Muscle of leg (tissue), 11 donors: Measurements from ENCODE around the gene YWHAG. TPM values are rescaled to one million over a fixed set of nuclear protein-coding genes. Genes with fewer than 3 reads are reported as not detected.
"Not testable (repeated sequence)": the region's sequence is repeated elsewhere in the genome, so short reads cannot be mapped to it uniquely, and the experiment has no call there.

Experiments used
- DNase-seq: peaks from one replicate; pipeline ENCODE4 v3.0.0; 2013
- H3K27ac ChIP-seq: one replicate; pipeline ENCODE4 v1.5.1; 2013; ENCODE audit warnings: mild to moderate bottlenecking, low read length, control low read depth
- H3K27me3 ChIP-seq: one replicate; pipeline ENCODE4 v1.6.1; 2013; ENCODE audit warnings: low read length; ENCODE audit not compliant: control insufficient read depth, insufficient read depth
- H3K36me3 ChIP-seq: one replicate; pipeline ENCODE4 v1.6.1; 2013; ENCODE audit warnings: low read length; ENCODE audit not compliant: control insufficient read depth, insufficient read depth
- H3K4me1 ChIP-seq: one replicate; pipeline ENCODE4 v1.6.1; 2013; ENCODE audit warnings: low read length; ENCODE audit not compliant: control insufficient read depth, insufficient read depth
- H3K4me3 ChIP-seq: one replicate; pipeline ENCODE4 v1.5.1; 2013; ENCODE audit warnings: low read length, control low read depth
- H3K9me3 ChIP-seq: replicated peaks from 2 replicates; pipeline ENCODE4 v1.6.1; 2013; ENCODE audit warnings: low read depth, low read length; ENCODE audit not compliant: control insufficient read depth
- WGBS: methylation state at CpG from one replicate; pipeline ENCODE4 v1.1.5; 2013; ENCODE audit warnings: missing lambda C conversion rate; ENCODE audit not compliant: insufficient coverage; 5-methylcytosine and 5-hydroxymethylcytosine counted together
- polyA plus RNA-seq, 8 donors: library from polyadenylated mRNA; unstranded; fragments of 120-200 nt; gene quantifications; one replicate each; pipeline versions ENCODE4 v1.2.1 to v1.2.3, GENCODE V29; 2013; ENCODE audit warnings: inconsistent platforms in 1 of 8, low replicate concordance in 1 of 8; ENCODE audit not compliant: insufficient read length in 8 of 8, insufficient read depth in 1 of 8
- total RNA-seq: library from RNA; stranded (reverse); fragments of 120-200 nt; gene quantifications from one replicate; pipeline ENCODE4 v1.2.4, GENCODE V29; 2013

Gene YWHAG
- total and polyA plus RNA-seq, 9 donors = 35.9 to 187 (median 170) TPM

- Histone ChIP-seq H3K4me1 (peaks cover 7% of the 10 kb centered on the region), H3K27me3 (no peaks in the 10 kb centered on the region), H3K9me3 (no peaks in the 10 kb centered on the region), H3K4me3 (no peak overlapping the region), H3K36me3 (peaks cover 36% of the 10 kb centered on the region), H3K27ac (no peak overlapping the region)
- WGBS = 50% methylated on average over 1 of the region's 3 CpGs
- DNase-seq = peak; percentile 51
Observed at GRCh38 chr7:76340617-76341131, 18.1 kb downstream of the YWHAG start.

- Histone ChIP-seq H3K9me3 (no peaks in the 10 kb centered on the region), H3K27me3 (no peaks in the 10 kb centered on the region), H3K27ac (no peak overlapping the region), H3K36me3 (peaks cover 19% of the 10 kb centered on the region), H3K4me3 (no peak overlapping the region), H3K4me1 (peaks cover 6% of the 10 kb centered on the region)
- 66% methylated on average over 4 of the region's 9 CpGs for WGBS
- no peak for DNase-seq
Observed at GRCh38 chr7:76338298-76339084, 20.3 kb downstream of the YWHAG start.

- Histone ChIP-seq H3K36me3 (peaks cover 24% of the 10 kb centered on the region), H3K4me1 (peaks cover 12% of the 10 kb centered on the region), H3K27ac (no peak overlapping the region), H3K27me3 (no peaks in the 10 kb centered on the region), H3K4me3 (no peak overlapping the region), H3K9me3 (no peaks in the 10 kb centered on the region)
- no peak for DNase-seq
- 86% methylated on average over 1 of the region's 6 CpGs for WGBS
Observed at GRCh38 chr7:76337147-76337546, 21.6 kb downstream of the YWHAG start.

- H3K4me1 ChIP-seq = peaks cover 14% of the 10 kb centered on the region
- no peak for DNase-seq
- peaks cover 30% of the 10 kb centered on the region for H3K36me3 ChIP-seq
- H3K27me3 ChIP-seq = no peaks in the 10 kb centered on the region
- no peaks in the 10 kb centered on the region for H3K9me3 ChIP-seq
- no peak overlapping the region for H3K4me3 ChIP-seq
- no peak overlapping the region for H3K27ac ChIP-seq
Observed at GRCh38 chr7:76336094-76336493, 22.7 kb downstream of the YWHAG start.

- peaks cover 16% of the 10 kb centered on the region for H3K4me1 ChIP-seq
- not testable (repeated sequence) for H3K27me3 ChIP-seq, H3K9me3 ChIP-seq, DNase-seq, H3K27ac ChIP-seq, H3K4me3 ChIP-seq
- WGBS = no CpG with 5 or more reads among the region's 2 CpGs
- H3K36me3 ChIP-seq = peaks cover 31% of the 10 kb centered on the region
Observed at GRCh38 chr7:76335417-76335816, 23.4 kb downstream of the YWHAG start.

- Histone ChIP-seq H3K4me3 (no peak overlapping the region), H3K36me3 (peaks cover 40% of the 10 kb centered on the region), H3K27ac (no peak overlapping the region), H3K9me3 (no peaks in the 10 kb centered on the region), H3K4me1 (peaks cover 16% of the 10 kb centered on the region), H3K27me3 (no peaks in the 10 kb centered on the region)
- WGBS = 69% methylated on average over 2 of the region's 6 CpGs
- no peak for DNase-seq
Observed at GRCh38 chr7:76334320-76334967, 24.3 kb downstream of the YWHAG start.

- H3K27ac ChIP-seq = peak overlapping the region; percentile 62
- WGBS = 81% methylated on average over 12 of the region's 14 CpGs
- peak; percentile 57 for DNase-seq
- H3K9me3 ChIP-seq = no peaks in the 10 kb centered on the region
- no peak overlapping the region for H3K4me3 ChIP-seq
- no peaks in the 10 kb centered on the region for H3K27me3 ChIP-seq
- peaks cover 16% of the 10 kb centered on the region for H3K4me1 ChIP-seq
- H3K36me3 ChIP-seq = peaks cover 45% of the 10 kb centered on the region
Observed at GRCh38 chr7:76333511-76334101, 25.2 kb downstream of the YWHAG start.

GRCh38 chr7:76332078-76332477, 26.7 kb downstream of the YWHAG start:
- H3K9me3 ChIP-seq = no peaks in the 10 kb centered on the region
- no peaks in the 10 kb centered on the region for H3K27me3 ChIP-seq
- H3K4me3 ChIP-seq = no peak overlapping the region
- 77% methylated on average over 4 of the region's 9 CpGs for WGBS
- no peak overlapping the region for H3K27ac ChIP-seq
- DNase-seq = no peak
- H3K4me1 ChIP-seq = peaks cover 16% of the 10 kb centered on the region
- peaks cover 53% of the 10 kb centered on the region for H3K36me3 ChIP-seq

- Histone ChIP-seq H3K4me3 (no peak overlapping the region), H3K4me1 (peaks cover 16% of the 10 kb centered on the region), H3K9me3 (no peaks in the 10 kb centered on the region), H3K27ac (no peak overlapping the region), H3K36me3 (peaks cover 61% of the 10 kb centered on the region), H3K27me3 (no peaks in the 10 kb centered on the region)
- no CpG with 5 or more reads among the region's 5 CpGs for WGBS
- no peak for DNase-seq
Observed at GRCh38 chr7:76330673-76331072, 28.1 kb downstream of the YWHAG start.

- Histone ChIP-seq H3K27ac (no peak overlapping the region), H3K27me3 (no peaks in the 10 kb centered on the region), H3K4me3 (no peak overlapping the region), H3K4me1 (peaks cover 16% of the 10 kb centered on the region), H3K9me3 (no peaks in the 10 kb centered on the region), H3K36me3 (peaks cover 65% of the 10 kb centered on the region)
- 54% methylated on average over 2 of the region's 4 CpGs for WGBS
- DNase-seq = no peak
Observed at GRCh38 chr7:76330261-76330660, 28.5 kb downstream of the YWHAG start.
